ENCODE measurements around the gene B4GALT1.
A peak's percentile ranks its signal among the peaks of the same experiment; 100 is the strongest.
"Not testable (repeated sequence)": the region's sequence is repeated elsewhere in the genome, so short reads cannot be mapped to it uniquely, and the experiment has no call there.

Gene B4GALT1

GRCh38 chr9:33101104-33101951 is 65.8 kb downstream of the B4GALT1 start:
- DNase-seq: no peak

GRCh38 chr9:33099754-33100153 is 67.4 kb downstream of the B4GALT1 start:
- no peak for DNase-seq

- no peak for DNase-seq
Measured at GRCh38 chr9:33097192-33097591, 69.9 kb downstream of the B4GALT1 start.

GRCh38 chr9:33092634-33093033 is 74.5 kb downstream of the B4GALT1 start:
- DNase-seq: no peak

GRCh38 chr9:33085672-33086071 is 81.5 kb downstream of the B4GALT1 start:
- DNase-seq: not testable (repeated sequence)

- DNase-seq: no peak
Measured at GRCh38 chr9:33082538-33083326, 84.4 kb downstream of the B4GALT1 start.

GRCh38 chr9:33082128-33082527 is 85.0 kb downstream of the B4GALT1 start:
- DNase-seq: no peak

- DNase-seq: peak; percentile 77
Measured at GRCh38 chr9:33081128-33081851, 85.8 kb downstream of the B4GALT1 start.

GRCh38 chr9:33080534-33080933 is 86.6 kb downstream of the B4GALT1 start:
- DNase-seq: no peak

- DNase-seq: peak; percentile 96
Measured at GRCh38 chr9:33076046-33077004, 90.8 kb downstream of the B4GALT1 start, which contains the start of gene SMU1. Gene SMU1, minus strand, starts transcription at chr9:33076674. Its CDS starts 66 bp downstream, at chr9:33076608.

GRCh38 chr9:33068991-33069390 is 98.1 kb downstream of the B4GALT1 start:
- no peak for DNase-seq

GRCh38 chr9:33065157-33066076 is 101.7 kb downstream of the B4GALT1 start:
- no peak for DNase-seq
